Prostate gland (tissue), 2 donors: ENCODE measurements around the gene ENOX1. TPM values are rescaled to one million over a fixed set of nuclear protein-coding genes. Genes with fewer than 3 reads are reported as not detected.
A peak's percentile ranks its signal among the peaks of the same experiment; 100 is the strongest.

Experiments
- DNase-seq: peaks from one replicate; pipeline ENCODE4 v3.0.0-alpha.2; 2019; ENCODE audit warnings: low spot score
- H3K27ac ChIP-seq, 2 donors: fragments of 200-600 bp; sonication (generic); 2 replicates each; pipeline ENCODE4 v1.5.1; 2017 to 2019
- H3K27me3 ChIP-seq: fragments of 200-600 bp; sonication (generic); replicated peaks from 2 replicates; pipeline ENCODE4 v1.5.1; 2019; ENCODE audit not compliant: insufficient read depth
- H3K36me3 ChIP-seq, 2 donors: fragments of 200-600 bp; sonication (generic); 1 replicate in 1 of 2; 2 replicates in 1 of 2; pipeline versions ENCODE4 v1.5.1 to v1.8.1; 2017 to 2019
- H3K4me1 ChIP-seq: fragments of 200-600 bp; sonication (generic); replicated peaks from 2 replicates; pipeline ENCODE4 v1.5.1; 2019
- H3K4me3 ChIP-seq, 2 donors: fragments of 200-600 bp; sonication (generic); 2 replicates each; pipeline ENCODE4 v1.5.1; 2017 to 2019
- H3K9me3 ChIP-seq: fragments of 200-600 bp; sonication (generic); 2 replicates; pipeline ENCODE4 v1.5.1; 2017
- CTCF ChIP-seq, 4 experiments: fragments of 200-600 bp in 2 of 4; fragments of 450-650 bp in 2 of 4; sonication (generic) in 2 of 4; IDR thresholded peaks; 1 replicate in 3 of 4; 2 replicates in 1 of 4; pipeline ENCODE4 v1.5.1; 2016 to 2019; ENCODE audit warnings: antibody characterized with exemption in 4 of 4, mild to moderate bottlenecking in 2 of 4, moderate library complexity in 2 of 4
- POLR2A ChIP-seq: fragments of 450-650 bp; IDR thresholded peaks from one replicate; pipeline ENCODE4 v1.6.1; 2016; ENCODE audit warnings: antibody characterized with exemption, mild to moderate bottlenecking
- POLR2AphosphoS5 ChIP-seq: sonication (generic); formaldehyde crosslinking; IDR thresholded peaks from one replicate; pipeline ENCODE4 v1.6.1; 2017; ENCODE audit warnings: antibody characterized with exemption
- WGBS: methylation state at CpG from one replicate; pipeline ENCODE4 v1.1.5; 2018; 5-methylcytosine and 5-hydroxymethylcytosine counted together
- intact Hi-C: fragments of 100-400 bp; cut with DNase I; formaldehyde crosslinking; loops from one replicate; pipeline ENCODE4 v1.14.2; 2022
- total RNA-seq, 2 donors: library from RNA; depleted of rRNA; stranded (reverse); fragments of >200 nt; gene quantifications; one replicate each; pipeline ENCODE4 v1.1.0, GENCODE V29; 2016

Gene ENOX1
- total RNA-seq, 2 donors from 2014 or later, result 4.5 to 5.3 TPM

- Histone ChIP-seq H3K27me3 (no peaks in the 10 kb centered on the region), H3K27ac (peak overlapping the region; percentile 65 to 79), H3K9me3 (no peaks in the 10 kb centered on the region), H3K4me3 (no peak overlapping the region), H3K36me3 (no peaks in the 10 kb centered on the region), H3K4me1 (peaks cover 19% of the 10 kb centered on the region)
- peak; percentile 65 for DNase-seq
- TF ChIP-seq CTCF (IDR thresholded peaks at IDR 0.05), result peak in 3 of 4 experiments; percentile 42 to 65 (median 61)
- TF ChIP-seq POLR2A, result no peak
- peak; percentile 69 for TF ChIP-seq POLR2AphosphoS5
- intact Hi-C loops, result loop anchor here (5.0 to 10.0 kb wide), 2 partner anchors 212 to 484 kb away; partner anchors contain the start of gene ENOX1
- WGBS, result 15% methylated on average over 5 of the region's 5 CpGs
Observed at GRCh38 chr13:43303033-43303729, 483.6 kb downstream of the ENOX1 start.

- no peak overlapping the region for H3K4me3 ChIP-seq
- peaks cover 18% of the 10 kb centered on the region for H3K4me1 ChIP-seq
- no peak for TF ChIP-seq POLR2AphosphoS5
- TF ChIP-seq POLR2A, result no peak
- no peak for TF ChIP-seq CTCF (IDR thresholded peaks at IDR 0.05)
- no peak overlapping the region for H3K27ac ChIP-seq
- 78% methylated on average over 3 of the region's 3 CpGs for WGBS
- H3K9me3 ChIP-seq, result no peaks in the 10 kb centered on the region
- DNase-seq, result no peak
- intact Hi-C loops, result loop anchor here (5.0 to 10.0 kb wide), 2 partner anchors 213 to 486 kb away; partner anchors contain the start of gene ENOX1
- no peaks in the 10 kb centered on the region for H3K27me3 ChIP-seq
- no peaks in the 10 kb centered on the region for H3K36me3 ChIP-seq
Observed at GRCh38 chr13:43301346-43301969, 485.3 kb downstream of the ENOX1 start.

DNA sequence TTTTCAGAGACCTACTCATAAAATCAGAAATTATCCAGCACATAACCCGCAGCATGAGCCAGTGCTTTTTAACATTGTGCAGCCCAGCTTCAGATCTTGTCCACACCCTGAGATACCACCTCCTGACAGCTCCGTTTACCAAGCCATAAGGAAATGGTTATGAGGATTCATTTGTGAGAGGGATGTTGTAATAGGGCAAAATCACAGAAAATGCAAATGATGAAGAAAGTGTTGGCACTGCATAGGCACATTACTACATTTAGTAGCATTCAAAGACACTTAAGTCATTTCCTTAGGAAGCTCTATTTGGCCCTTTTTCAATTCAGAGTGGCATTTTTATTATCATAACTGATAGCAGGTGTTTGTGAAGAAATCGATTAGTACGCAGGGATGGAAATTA is 485.9 kb downstream of the ENOX1 start:
- DNase-seq, result no peak
- H3K4me1 ChIP-seq, result peaks cover 18% of the 10 kb centered on the region
- TF ChIP-seq POLR2AphosphoS5 (no peak), CTCF (IDR thresholded peaks at IDR 0.05) (no peak), POLR2A (no peak)

DNA sequence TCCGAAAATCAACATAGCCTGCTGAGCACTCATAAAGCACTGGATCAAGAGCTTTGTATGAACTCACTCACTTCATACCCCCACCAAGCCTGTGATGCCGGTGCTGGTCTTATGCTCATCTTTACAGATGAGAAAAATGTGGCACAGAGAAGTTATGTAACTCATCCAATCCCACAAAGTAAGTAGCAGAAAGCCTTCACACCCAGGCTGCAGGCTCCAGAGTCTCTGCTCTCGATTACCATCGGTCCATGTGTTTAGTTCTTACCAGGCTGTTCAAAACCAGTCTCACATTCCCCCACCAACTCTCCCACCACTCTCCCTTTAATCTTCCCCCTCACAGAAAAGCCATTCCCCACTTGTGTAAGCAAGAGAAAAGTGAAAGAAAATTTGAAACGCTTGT is 487.4 kb downstream of the ENOX1 start:
- TF ChIP-seq POLR2AphosphoS5, result no peak
- TF ChIP-seq POLR2A, result no peak
- TF ChIP-seq CTCF (IDR thresholded peaks at IDR 0.05), result no peak
- no peaks in the 10 kb centered on the region for H3K9me3 ChIP-seq
- intact Hi-C loops, result no loop called here
- no peaks in the 10 kb centered on the region for H3K36me3 ChIP-seq
- H3K4me3 ChIP-seq, result no peak overlapping the region
- H3K27ac ChIP-seq, result no peak overlapping the region
- WGBS, result 81% methylated on average over 5 of the region's 5 CpGs
- DNase-seq, result no peak
- no peaks in the 10 kb centered on the region for H3K27me3 ChIP-seq
- peaks cover 18% of the 10 kb centered on the region for H3K4me1 ChIP-seq

More for the DNA sequence above, 485.9 kb downstream of the ENOX1 start:
- WGBS, result 86% methylated on average over 4 of the region's 4 CpGs
- Histone ChIP-seq H3K4me3 (no peak overlapping the region), H3K36me3 (no peaks in the 10 kb centered on the region), H3K9me3 (no peaks in the 10 kb centered on the region), H3K27ac (no peak overlapping the region), H3K27me3 (no peaks in the 10 kb centered on the region)
- intact Hi-C loops, result loop anchor here (5.0 to 10.0 kb wide), 2 partner anchors 214 to 486 kb away; partner anchors contain the start of gene ENOX1
